Tongue (tissue), 2 donors: ENCODE results near the gene IPPK. TPM values are rescaled to one million over a fixed set of nuclear protein-coding genes. Genes with fewer than 3 reads are reported as not detected.
A peak's percentile ranks its signal among the peaks of the same experiment; 100 is the strongest.
"Not testable (repeated sequence)": the region's sequence is repeated elsewhere in the genome, so short reads cannot be mapped to it uniquely, and the experiment has no call there.

Experiments used
- DNase-seq: peaks from one replicate; pipeline ENCODE4 v3.0.0-alpha.2; 2015
- total RNA-seq: library from RNA; depleted of rRNA; stranded (reverse); fragments of >200 nt; gene quantifications from one replicate; pipeline ENCODE4 v1.2.3, GENCODE V29; 2014

The IPPK gene
- total RNA-seq, 1 donor from 2014 or later, result 12.1 TPM

- DNase-seq, result no peak
Measured at GRCh38 chr9:92592946-92593861, 76.7 kb downstream of the IPPK start.

DNA sequence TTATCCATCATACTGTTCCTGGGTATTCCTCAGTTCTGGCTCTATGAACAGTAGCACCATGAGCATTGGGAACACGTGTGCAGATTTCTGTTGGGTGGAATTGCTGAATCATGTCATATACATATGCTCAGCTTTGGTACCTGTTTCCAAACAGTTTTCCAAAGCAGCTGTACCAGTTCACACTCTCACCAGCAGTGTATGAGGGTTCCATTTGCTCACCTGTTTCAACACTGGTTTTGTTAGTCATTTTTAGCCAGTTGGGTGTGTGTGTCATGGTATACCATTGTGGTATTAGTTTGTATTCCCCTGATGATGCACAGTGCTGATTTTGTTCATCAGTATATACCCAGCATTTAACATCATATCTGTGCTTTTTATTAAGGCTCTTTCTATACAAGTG lies 77.4 kb downstream of the IPPK start:
- no peak for DNase-seq

GRCh38 chr9:92590377-92590776 lies 79.6 kb downstream of the IPPK start:
- DNase-seq, result peak; percentile 91

DNA sequence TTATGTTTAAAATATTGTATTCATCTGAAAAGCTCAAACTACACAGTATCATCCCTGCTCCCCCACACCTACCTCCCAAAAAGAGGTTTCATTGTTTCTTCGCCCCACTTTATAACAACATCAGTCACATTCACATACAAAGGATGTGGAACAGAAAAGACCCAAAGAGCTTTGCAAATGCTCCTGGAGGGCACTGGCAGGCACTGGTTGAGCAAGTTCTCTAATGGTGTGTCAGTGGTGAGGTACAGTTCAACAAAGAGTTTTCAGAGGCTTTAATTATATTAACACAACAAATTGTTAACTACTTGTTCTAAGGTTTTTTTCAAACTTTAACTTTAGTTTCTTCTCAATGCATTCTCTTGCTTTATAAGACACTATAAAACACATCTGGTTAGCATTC lies 80.0 kb downstream of the IPPK start:
- DNase-seq, result no peak

DNA sequence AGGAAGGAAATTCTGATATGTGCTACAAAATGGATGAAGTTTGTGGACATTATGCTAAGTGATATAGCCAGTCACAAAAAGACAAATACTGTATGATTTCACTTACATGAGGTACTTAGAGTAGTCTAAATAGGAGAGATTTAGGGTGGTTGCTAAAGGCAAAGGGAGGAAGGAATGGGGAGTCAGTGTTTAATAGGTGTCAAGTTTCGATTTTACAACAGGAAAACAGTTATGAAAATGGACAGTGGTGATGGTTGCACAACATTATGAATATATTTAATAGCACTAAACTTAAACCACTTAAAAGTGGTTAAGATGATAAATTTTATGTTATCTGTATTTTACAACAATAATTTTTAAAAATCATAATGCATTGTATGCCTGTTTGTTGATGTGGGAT lies 93.8 kb downstream of the IPPK start:
- no peak for DNase-seq

- DNase-seq, result not testable (repeated sequence)
Measured at GRCh38 chr9:92573612-92574011, 96.3 kb downstream of the IPPK start.

DNA sequence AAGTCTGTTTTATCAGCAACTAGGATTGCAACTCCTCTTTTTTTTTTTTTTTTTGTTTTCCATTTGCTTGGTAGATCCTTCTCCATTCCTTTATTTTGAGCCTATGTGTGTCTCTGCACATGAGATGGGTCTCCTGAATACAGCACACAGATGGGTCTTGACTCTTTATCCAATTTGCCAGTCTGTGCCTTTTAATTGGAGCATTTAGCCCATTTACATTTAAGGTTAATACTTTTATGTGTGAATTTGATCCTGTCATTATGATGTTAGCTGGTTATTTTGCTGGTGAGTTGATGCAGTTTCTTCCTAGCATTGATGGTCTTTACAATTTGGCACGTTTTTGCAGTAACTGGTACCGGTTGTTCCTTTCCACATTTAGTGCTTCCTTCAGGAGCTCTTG lies 98.1 kb downstream of the IPPK start:
- DNase-seq, result not testable (repeated sequence)

GRCh38 chr9:92564982-92565381 lies 104.9 kb downstream of the IPPK start:
- DNase-seq, result no peak

DNA sequence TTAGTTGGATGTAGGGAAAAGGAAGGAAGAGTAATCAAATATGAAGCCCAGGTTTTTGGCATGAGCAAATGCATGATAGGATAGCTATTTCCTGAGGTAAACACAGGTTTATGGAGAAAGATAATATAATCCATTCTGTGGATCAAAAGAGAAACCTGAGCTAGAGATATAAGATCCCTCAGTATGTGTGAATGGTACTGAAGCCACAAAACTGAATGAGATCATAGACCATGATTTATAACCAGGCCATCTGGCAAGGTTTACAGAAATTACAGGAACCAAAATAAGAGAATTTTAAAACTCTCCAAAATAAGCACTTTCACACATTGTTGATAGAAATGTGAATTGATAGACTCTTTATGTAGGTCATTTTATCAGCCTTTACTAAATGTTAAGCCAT lies 105.4 kb downstream of the IPPK start:
- no peak for DNase-seq

Other genes starting within 250 kb of the IPPK start
- gene OMD, start 245.7 kb downstream of the IPPK start, total RNA-seq, result 18.0 TPM
- 419 TPM for gene ASPN, start 187.6 kb downstream of the IPPK start, total RNA-seq
- 27.5 TPM for gene ECM2, start 134.1 kb downstream of the IPPK start, total RNA-seq
- 59.5 TPM for gene BICD2, start 94.7 kb upstream of the IPPK start, total RNA-seq
- gene ZNF484, start 207.9 kb upstream of the IPPK start, total RNA-seq, result 22.6 TPM